OCI-LY3 (cell line): ENCODE measurements around the gene BHMT.
"Not testable (repeated sequence)": the region's sequence is repeated elsewhere in the genome, so short reads cannot be mapped to it uniquely, and the experiment has no call there.

Experiments used
- H2AFZ ChIP-seq: fragments of 200-600, 300-600 bp; shearing (Covaris generic); 2 replicates; pipeline ENCODE4 v1.6.0; 2014; ENCODE audit warnings: antibody characterized with exemption, low read depth, low read length
- H3K27ac ChIP-seq: fragments of 200-600, 300-600 bp; sonication (generic); 2 replicates; pipeline ENCODE4 v1.5.1; 2014; ENCODE audit warnings: mild to moderate bottlenecking, low read length, moderate library complexity, mixed read lengths
- H3K27me3 ChIP-seq: fragments of 200-600, 300-600 bp; sonication (generic); 2 replicates; pipeline ENCODE4 v1.6.1; 2014; ENCODE audit warnings: low read depth, low read length, mixed read lengths
- H3K36me3 ChIP-seq: fragments of 200-600, 300-600 bp; sonication (generic); replicated peaks from 2 replicates; pipeline ENCODE3; 2014; ENCODE audit warnings: low read depth, low read length, mixed read lengths
- H3K4me1 ChIP-seq: fragments of 300-600, 200-600 bp; sonication (generic); 2 replicates; pipeline ENCODE4 v1.6.1; 2014; ENCODE audit warnings: low read length, mixed read lengths
- H3K4me2 ChIP-seq: fragments of 200-600, 300-600 bp; sonication (generic); 2 replicates; pipeline ENCODE4 v1.6.1; 2014; ENCODE audit warnings: low read length, mixed read lengths
- H3K4me3 ChIP-seq: fragments of 300-600, 200-600 bp; sonication (generic); 2 replicates; pipeline ENCODE4 v1.5.1; 2014; ENCODE audit warnings: antibody characterized with exemption, mild to moderate bottlenecking, low read length, moderate library complexity
- H3K79me2 ChIP-seq: fragments of 300-600, 200-600 bp; shearing (Covaris generic); 2 replicates; pipeline ENCODE4 v1.6.1; 2014; ENCODE audit warnings: mild to moderate bottlenecking, low read length, mixed read lengths
- H3K9ac ChIP-seq: fragments of 300-600, 200-600 bp; shearing (Covaris generic); 2 replicates; pipeline ENCODE4 v1.6.0; 2014; ENCODE audit warnings: mild to moderate bottlenecking, low read length, moderate library complexity
- H3K9me3 ChIP-seq: fragments of 200-600, 300-600 bp; shearing (Covaris generic); 2 replicates; pipeline ENCODE4 v1.6.1; 2014; ENCODE audit warnings: low read length, mixed read lengths; ENCODE audit not compliant: insufficient read depth
- H4K20me1 ChIP-seq: fragments of 200-600, 300-600 bp; sonication (generic); 2 replicates; pipeline ENCODE4 v1.6.1; 2016; ENCODE audit warnings: low read length, mixed read lengths; ENCODE audit not compliant: insufficient read depth
- CTCF ChIP-seq: fragments of 200-600, 300-600 bp; sonication (generic); IDR thresholded peaks from 2 replicates; pipeline ENCODE4 v1.5.1; 2014; ENCODE audit warnings: antibody characterized with exemption, low read length, low read depth
- EZH2phosphoT487 ChIP-seq: fragments of 200-600 bp; shearing (Covaris generic); IDR thresholded peaks from 2 replicates; pipeline ENCODE4 v1.6.1; 2018; ENCODE audit warnings: antibody characterized with exemption, mixed run types, low read depth

BHMT gene

GRCh38 chr5:79173626-79174025, 62.0 kb downstream of the BHMT start:
- H3K36me3 ChIP-seq: no peaks in the 10 kb centered on the region
- TF ChIP-seq EZH2phosphoT487 (no peak), CTCF (no peak)
- no peak overlapping the region for H3K27ac ChIP-seq
- H4K20me1 ChIP-seq: no peaks in the 10 kb centered on the region
- no peaks in the 10 kb centered on the region for H3K9me3 ChIP-seq
- no peaks in the 10 kb centered on the region for H3K27me3 ChIP-seq
- no peak overlapping the region for H3K4me3 ChIP-seq
- no peak overlapping the region for H3K4me2 ChIP-seq
- H2AFZ ChIP-seq: no peak overlapping the region
- no peak overlapping the region for H3K9ac ChIP-seq
- H3K79me2 ChIP-seq: no peaks in the 10 kb centered on the region
- H3K4me1 ChIP-seq: no peaks in the 10 kb centered on the region

- not testable (repeated sequence) for H2AFZ ChIP-seq, H3K36me3 ChIP-seq, H3K9me3 ChIP-seq, H4K20me1 ChIP-seq, H3K27me3 ChIP-seq, H3K4me3 ChIP-seq, H3K4me1 ChIP-seq, H3K27ac ChIP-seq, H3K9ac ChIP-seq, H3K79me2 ChIP-seq, H3K4me2 ChIP-seq
Measured at GRCh38 chr5:79180449-79180848, 68.8 kb downstream of the BHMT start.

GRCh38 chr5:79181419-79182022, 69.9 kb downstream of the BHMT start:
- H2AFZ ChIP-seq: no peak overlapping the region
- no peaks in the 10 kb centered on the region for H3K79me2 ChIP-seq
- no peak overlapping the region for H3K9ac ChIP-seq
- H4K20me1 ChIP-seq: no peaks in the 10 kb centered on the region
- H3K36me3 ChIP-seq: no peaks in the 10 kb centered on the region
- no peak overlapping the region for H3K27ac ChIP-seq
- no peak overlapping the region for H3K4me2 ChIP-seq
- no peaks in the 10 kb centered on the region for H3K27me3 ChIP-seq
- H3K4me1 ChIP-seq: no peaks in the 10 kb centered on the region
- no peaks in the 10 kb centered on the region for H3K9me3 ChIP-seq
- TF ChIP-seq EZH2phosphoT487: no peak
- no peak for TF ChIP-seq CTCF
- H3K4me3 ChIP-seq: no peak overlapping the region
